Sigmoid colon (tissue), 4 donors: ENCODE measurements around the gene GCSAML.

ENCODE experiments used
- EP300 ChIP-seq, 4 donors: sonication (generic); formaldehyde crosslinking; IDR thresholded peaks; one replicate each; pipeline ENCODE4 v1.6.1; 2017; ENCODE audit warnings: antibody characterized with exemption in 4 of 4
- POLR2A ChIP-seq, 2 donors: fragments of 450-650 bp; IDR thresholded peaks; one replicate each; pipeline ENCODE4 v1.6.1; 2016; ENCODE audit warnings: antibody characterized with exemption in 2 of 2, mild to moderate bottlenecking in 2 of 2, moderate library complexity in 2 of 2
- POLR2AphosphoS5 ChIP-seq, 4 donors: sonication (generic); formaldehyde crosslinking; IDR thresholded peaks; one replicate each; pipeline ENCODE4 v1.6.1; 2017; ENCODE audit warnings: antibody characterized with exemption in 4 of 4
- TF ChIP-seq, protein P1 (sequence below), 4 experiments: fragments of 450-650 bp in 3 of 4; fragments of 200-600 bp in 1 of 4; IDR thresholded peaks; one replicate each; pipeline ENCODE4 v1.5.1; 2016 to 2019; ENCODE audit warnings: antibody characterized with exemption in 4 of 4, mild to moderate bottlenecking in 3 of 4, moderate library complexity in 2 of 4

DNA sequence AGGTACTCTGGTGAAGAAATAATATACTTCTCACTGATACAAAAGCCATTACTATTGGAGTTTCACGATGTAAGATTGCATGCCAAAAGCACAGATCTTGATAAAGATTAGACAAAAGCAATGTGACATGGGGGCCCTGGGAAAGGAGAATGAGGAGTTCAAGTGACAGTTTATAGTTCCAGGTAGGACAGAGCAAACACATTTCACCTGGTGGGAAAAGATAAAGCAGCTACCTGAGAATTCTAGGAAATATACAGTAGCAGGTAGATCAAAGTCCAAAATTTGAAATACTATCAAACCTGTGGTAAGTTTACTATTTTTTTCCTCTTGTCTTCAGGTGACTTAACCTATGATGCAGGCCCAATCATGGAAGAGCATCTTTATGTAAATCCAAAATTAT, 64.5 kb downstream of the GCSAML start:
- TF ChIP-seq EP300 (IDR thresholded peaks at IDR 0.05) (no peak), POLR2A (IDR thresholded peaks at IDR 0.05) (no peak), POLR2AphosphoS5 (IDR thresholded peaks at IDR 0.05) (no peak)
- TF ChIP-seq, protein P1, sequence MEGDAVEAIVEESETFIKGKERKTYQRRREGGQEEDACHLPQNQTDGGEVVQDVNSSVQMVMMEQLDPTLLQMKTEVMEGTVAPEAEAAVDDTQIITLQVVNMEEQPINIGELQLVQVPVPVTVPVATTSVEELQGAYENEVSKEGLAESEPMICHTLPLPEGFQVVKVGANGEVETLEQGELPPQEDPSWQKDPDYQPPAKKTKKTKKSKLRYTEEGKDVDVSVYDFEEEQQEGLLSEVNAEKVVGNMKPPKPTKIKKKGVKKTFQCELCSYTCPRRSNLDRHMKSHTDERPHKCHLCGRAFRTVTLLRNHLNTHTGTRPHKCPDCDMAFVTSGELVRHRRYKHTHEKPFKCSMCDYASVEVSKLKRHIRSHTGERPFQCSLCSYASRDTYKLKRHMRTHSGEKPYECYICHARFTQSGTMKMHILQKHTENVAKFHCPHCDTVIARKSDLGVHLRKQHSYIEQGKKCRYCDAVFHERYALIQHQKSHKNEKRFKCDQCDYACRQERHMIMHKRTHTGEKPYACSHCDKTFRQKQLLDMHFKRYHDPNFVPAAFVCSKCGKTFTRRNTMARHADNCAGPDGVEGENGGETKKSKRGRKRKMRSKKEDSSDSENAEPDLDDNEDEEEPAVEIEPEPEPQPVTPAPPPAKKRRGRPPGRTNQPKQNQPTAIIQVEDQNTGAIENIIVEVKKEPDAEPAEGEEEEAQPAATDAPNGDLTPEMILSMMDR (IDR thresholded peaks at IDR 0.05), result no peak
